ENCODE measurements around the gene MYL2. TPM values are rescaled to one million over a fixed set of nuclear protein-coding genes. Genes with fewer than 3 reads are reported as not detected.

MYL2 gene
- total and polyA plus RNA-seq, 9 of the 15 experiments (the other 6 are each of a cell fraction or from before 2014, with no cell fraction given): not detected

DNA sequence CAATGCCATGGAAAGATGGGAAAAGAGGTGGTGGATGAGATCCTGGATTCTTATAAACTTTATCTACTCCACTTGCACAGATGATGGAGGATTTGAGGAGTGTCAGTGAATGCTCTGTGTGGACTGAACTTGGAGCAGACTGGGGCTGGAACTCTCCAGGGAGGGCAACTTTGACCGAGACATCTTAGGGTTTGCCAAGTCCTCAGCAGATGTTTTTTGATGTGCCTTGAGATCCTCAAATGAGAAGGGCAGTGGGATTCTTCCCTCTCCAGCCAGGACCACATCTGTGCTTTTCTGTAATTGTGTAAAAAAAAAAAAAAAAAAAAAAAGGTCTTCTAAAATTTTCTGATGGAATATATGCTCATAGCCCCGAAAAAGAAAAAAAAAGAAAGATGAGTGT, 23.0 kb upstream of the MYL2 start:
- ChIA-PET CTCF (ENCODE audit: low intra/inter-chr PET ratio) (no interaction called here), POLR2A (interaction anchor here (0.9 kb wide), 1 partner anchor 14 kb away, joined by 3 read pairs; no protein-coding TSS in a partner anchor)
- Histone ChIP-seq H3K27me3 (ENCODE audit: control insufficient read depth in 2 of 2, insufficient read depth in 2 of 2, low read length in 2 of 2) (peaks cover 0 to 17% of the 10 kb centered on the region in 2 experiments; a peak in 2 of 5 replicates), H4K20me1 (replicated peaks; ENCODE audit: control insufficient read depth, insufficient read depth, low read length) (no peaks in the 10 kb centered on the region), H3K4me3 (no peak overlapping the region), H3K27ac (ENCODE audit: extremely low read depth, low read depth, low read length) (no peak overlapping the region), H3K4me2 (ENCODE audit: insufficient read depth, low read length) (no peak overlapping the region), H3K9ac (ENCODE audit: insufficient read depth in 1 of 2, low read depth in 2 of 2, low read length in 2 of 2) (no peak overlapping the region), H3K79me2 (ENCODE audit: control insufficient read depth, insufficient read depth, low read length) (no peaks in the 10 kb centered on the region), H3K36me3 (ENCODE audit: control insufficient read depth, insufficient read depth, low read length) (no peaks in the 10 kb centered on the region), H3K9me1 (ENCODE audit: control insufficient read depth, insufficient read depth, low read length) (no peaks in the 10 kb centered on the region), H3K4me1 (replicated peaks in 1 of 2; ENCODE audit: control insufficient read depth in 2 of 2, insufficient read depth in 2 of 2, low read length in 2 of 2) (no peaks in the 10 kb centered on the region), H2AFZ (ENCODE audit: low read depth, low read length) (no peak overlapping the region), H3K9me3 (replicated peaks; ENCODE audit: control insufficient read depth, insufficient read depth, low read depth, low read length) (no peaks in the 10 kb centered on the region)
- FAIRE-seq (no peak), DNase-seq (ENCODE audit: extremely low read depth in 1 of 4, low spot score in 3 of 4) (no peak), ATAC-seq (no peak)
- no TSS peak for BruUV-seq (replicated peaks)
- 0% methylated on average over 1 of the region's 2 CpGs for WGBS (ENCODE audit: insufficient coverage, low coverage, missing lambda C conversion rate)
- intact Hi-C loops (cut with micrococcal nuclease) (no loop called here), in situ Hi-C loops (cut with MboI) (no loop called here)
- TF ChIP-seq, protein P1, sequence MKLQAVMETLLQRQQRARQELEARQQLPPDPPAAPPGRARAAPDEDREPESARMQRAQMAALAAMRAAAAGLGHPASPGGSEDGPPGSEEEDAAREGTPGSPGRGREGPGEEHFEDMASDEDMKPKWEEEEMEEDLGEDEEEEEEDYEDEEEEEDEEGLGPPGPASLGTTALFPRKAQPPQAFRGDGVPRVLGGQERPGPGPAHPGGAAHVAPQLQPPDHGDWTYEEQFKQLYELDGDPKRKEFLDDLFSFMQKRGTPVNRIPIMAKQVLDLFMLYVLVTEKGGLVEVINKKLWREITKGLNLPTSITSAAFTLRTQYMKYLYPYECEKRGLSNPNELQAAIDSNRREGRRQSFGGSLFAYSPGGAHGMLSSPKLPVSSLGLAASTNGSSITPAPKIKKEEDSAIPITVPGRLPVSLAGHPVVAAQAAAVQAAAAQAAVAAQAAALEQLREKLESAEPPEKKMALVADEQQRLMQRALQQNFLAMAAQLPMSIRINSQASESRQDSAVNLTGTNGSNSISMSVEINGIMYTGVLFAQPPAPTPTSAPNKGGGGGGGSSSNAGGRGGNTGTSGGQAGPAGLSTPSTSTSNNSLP (IDR thresholded peaks at IDR 0.05; ENCODE audit: borderline replicate concordance, low read depth, low read length): no peak
- TF ChIP-seq, protein P2, sequence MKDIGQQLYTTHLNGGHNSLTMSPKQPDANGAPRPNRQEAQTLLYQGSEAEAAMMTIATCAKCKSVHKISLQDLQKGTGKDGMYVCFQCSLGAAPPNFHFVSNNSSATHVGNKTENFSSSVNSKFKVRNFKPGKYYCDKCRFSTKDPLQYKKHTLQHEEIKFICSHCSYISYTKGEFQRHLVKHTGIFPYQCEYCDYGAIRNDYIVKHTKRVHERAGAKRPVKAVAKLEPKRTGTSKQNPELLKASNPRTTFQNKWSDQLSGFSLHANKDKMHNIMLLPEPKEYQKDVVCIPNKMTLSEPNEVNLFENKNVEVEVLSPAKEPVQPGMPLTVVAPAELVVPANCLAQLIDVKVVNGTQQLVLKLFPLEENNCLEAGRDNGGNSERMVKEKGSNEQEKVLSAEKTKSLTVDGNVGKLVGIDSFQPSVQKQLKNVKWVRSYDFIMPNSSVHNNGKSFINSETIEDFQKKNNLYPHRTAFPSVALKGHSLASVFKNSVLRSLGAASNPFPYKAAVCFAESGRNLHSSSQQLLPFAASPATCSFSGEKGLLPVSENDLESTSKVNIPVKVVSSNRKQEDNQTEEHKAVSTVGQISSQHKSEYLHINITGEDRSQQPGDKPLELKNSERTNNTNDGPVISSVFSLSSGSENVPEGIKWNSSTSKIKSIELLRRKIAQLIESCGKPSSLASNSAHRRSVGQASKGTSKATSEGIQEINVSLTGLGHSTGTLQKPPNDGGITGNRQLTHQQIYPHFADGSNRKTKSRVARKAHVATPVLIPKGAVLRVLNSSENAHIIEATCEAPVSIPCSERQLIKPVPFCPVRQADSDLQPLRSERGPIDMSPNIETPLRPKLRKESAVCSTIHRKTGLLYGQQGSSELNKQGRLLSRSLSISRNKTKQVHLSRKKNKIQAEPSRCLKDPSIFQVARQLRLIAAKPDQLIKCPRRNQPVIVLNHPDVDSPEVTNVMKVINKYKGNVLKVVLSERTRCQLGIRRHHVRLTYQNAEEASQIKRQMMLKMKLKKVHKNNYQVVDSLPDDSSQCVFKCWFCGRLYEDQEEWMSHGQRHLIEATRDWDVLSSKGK (CRISPR knock-in tag; IDR thresholded peaks at IDR 0.05): no peak
- TF ChIP-seq, protein P3, sequence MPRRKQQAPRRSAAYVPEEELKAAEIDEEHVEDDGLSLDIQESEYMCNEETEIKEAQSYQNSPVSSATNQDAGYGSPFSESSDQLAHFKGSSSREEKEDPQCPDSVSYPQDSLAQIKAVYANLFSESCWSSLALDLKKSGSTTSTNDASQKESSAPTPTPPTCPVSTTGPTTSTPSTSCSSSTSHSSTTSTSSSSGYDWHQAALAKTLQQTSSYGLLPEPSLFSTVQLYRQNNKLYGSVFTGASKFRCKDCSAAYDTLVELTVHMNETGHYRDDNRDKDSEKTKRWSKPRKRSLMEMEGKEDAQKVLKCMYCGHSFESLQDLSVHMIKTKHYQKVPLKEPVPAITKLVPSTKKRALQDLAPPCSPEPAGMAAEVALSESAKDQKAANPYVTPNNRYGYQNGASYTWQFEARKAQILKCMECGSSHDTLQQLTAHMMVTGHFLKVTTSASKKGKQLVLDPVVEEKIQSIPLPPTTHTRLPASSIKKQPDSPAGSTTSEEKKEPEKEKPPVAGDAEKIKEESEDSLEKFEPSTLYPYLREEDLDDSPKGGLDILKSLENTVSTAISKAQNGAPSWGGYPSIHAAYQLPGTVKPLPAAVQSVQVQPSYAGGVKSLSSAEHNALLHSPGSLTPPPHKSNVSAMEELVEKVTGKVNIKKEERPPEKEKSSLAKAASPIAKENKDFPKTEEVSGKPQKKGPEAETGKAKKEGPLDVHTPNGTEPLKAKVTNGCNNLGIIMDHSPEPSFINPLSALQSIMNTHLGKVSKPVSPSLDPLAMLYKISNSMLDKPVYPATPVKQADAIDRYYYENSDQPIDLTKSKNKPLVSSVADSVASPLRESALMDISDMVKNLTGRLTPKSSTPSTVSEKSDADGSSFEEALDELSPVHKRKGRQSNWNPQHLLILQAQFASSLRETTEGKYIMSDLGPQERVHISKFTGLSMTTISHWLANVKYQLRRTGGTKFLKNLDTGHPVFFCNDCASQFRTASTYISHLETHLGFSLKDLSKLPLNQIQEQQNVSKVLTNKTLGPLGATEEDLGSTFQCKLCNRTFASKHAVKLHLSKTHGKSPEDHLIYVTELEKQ (CRISPR knock-in tag; IDR thresholded peaks at IDR 0.05): no peak
- TF ChIP-seq ZEB2 (IDR thresholded peaks at IDR 0.05) (no peak), NFXL1 (CRISPR knock-in tag; IDR thresholded peaks at IDR 0.05) (no peak), SMARCA5 (IDR thresholded peaks at IDR 0.05) (no peak), EHMT2 (IDR thresholded peaks at IDR 0.05) (no peak), ZNF408 (CRISPR knock-in tag; IDR thresholded peaks at IDR 0.05; ENCODE audit: low read depth) (no peak), ZNF274 (IDR thresholded peaks at IDR 0.05; ENCODE audit: borderline replicate concordance, low read depth, low read length) (no peak)
- TF ChIP-seq, protein P4, sequence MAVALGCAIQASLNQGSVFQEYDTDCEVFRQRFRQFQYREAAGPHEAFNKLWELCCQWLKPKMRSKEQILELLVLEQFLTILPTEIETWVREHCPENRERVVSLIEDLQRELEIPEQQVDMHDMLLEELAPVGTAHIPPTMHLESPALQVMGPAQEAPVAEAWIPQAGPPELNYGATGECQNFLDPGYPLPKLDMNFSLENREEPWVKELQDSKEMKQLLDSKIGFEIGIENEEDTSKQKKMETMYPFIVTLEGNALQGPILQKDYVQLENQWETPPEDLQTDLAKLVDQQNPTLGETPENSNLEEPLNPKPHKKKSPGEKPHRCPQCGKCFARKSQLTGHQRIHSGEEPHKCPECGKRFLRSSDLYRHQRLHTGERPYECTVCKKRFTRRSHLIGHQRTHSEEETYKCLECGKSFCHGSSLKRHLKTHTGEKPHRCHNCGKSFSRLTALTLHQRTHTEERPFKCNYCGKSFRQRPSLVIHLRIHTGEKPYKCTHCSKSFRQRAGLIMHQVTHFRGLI (CRISPR knock-in tag; IDR thresholded peaks at IDR 0.05): no peak
- TF ChIP-seq, protein P5, sequence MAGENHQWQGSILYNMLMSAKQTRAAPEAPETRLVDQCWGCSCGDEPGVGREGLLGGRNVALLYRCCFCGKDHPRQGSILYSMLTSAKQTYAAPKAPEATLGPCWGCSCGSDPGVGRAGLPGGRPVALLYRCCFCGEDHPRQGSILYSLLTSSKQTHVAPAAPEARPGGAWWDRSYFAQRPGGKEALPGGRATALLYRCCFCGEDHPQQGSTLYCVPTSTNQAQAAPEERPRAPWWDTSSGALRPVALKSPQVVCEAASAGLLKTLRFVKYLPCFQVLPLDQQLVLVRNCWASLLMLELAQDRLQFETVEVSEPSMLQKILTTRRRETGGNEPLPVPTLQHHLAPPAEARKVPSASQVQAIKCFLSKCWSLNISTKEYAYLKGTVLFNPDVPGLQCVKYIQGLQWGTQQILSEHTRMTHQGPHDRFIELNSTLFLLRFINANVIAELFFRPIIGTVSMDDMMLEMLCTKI (IDR thresholded peaks at IDR 0.05; ENCODE audit: partially characterized antibody): no peak
